Measurements from ENCODE around the gene SPATA6.

Gene SPATA6

GRCh38 chr1:48405940-48406339, 66.1 kb downstream of the SPATA6 start:
- Histone ChIP-seq H3K27ac (ENCODE audit: low read depth, low read length) (no peak overlapping the region), H3K27me3 (ENCODE audit: control insufficient read depth in 1 of 2, insufficient read depth in 2 of 2, low read length in 2 of 2) (no peaks in the 10 kb centered on the region), H3K4me1 (ENCODE audit: insufficient read depth, low read length) (no peaks in the 10 kb centered on the region), H3K9me3 (ENCODE audit: low read length) (no peaks in the 10 kb centered on the region), H3K36me3 (ENCODE audit: insufficient read depth, low read length) (no peaks in the 10 kb centered on the region), H3K9ac (ENCODE audit: low read length) (no peak overlapping the region), H3K4me3 (ENCODE audit: low read depth in 1 of 2, low read length in 2 of 2) (no peak overlapping the region)

- Histone ChIP-seq H3K9me3 (ENCODE audit: low read length) (no peaks in the 10 kb centered on the region), H3K27me3 (ENCODE audit: control insufficient read depth in 1 of 2, insufficient read depth in 2 of 2, low read length in 2 of 2) (no peaks in the 10 kb centered on the region), H3K4me1 (ENCODE audit: insufficient read depth, low read length) (no peaks in the 10 kb centered on the region), H3K9ac (ENCODE audit: low read length) (no peak overlapping the region), H3K4me3 (ENCODE audit: low read depth in 1 of 2, low read length in 2 of 2) (no peak overlapping the region), H3K36me3 (ENCODE audit: insufficient read depth, low read length) (no peaks in the 10 kb centered on the region), H3K27ac (ENCODE audit: low read depth, low read length) (no peak overlapping the region)
Observed at GRCh38 chr1:48405400-48405799, 66.6 kb downstream of the SPATA6 start.

DNA sequence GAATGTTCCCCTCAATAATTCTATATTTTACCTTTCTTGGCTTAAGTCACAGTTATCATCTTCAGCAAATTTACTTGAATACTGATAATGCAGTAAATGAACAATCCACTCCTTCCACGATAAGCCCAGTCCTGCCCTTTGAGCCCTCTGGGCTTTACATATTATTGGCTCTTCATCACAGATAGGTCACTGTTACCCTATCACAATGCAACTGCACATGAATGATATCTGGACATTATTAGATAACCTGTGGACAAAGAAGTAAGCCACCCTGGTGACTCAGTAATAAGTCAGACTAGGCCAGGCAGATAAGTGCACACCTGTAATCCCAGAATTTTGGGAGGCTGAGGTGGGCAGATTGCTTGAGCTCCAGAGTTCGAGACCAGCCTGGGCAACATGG, 69.4 kb downstream of the SPATA6 start:
- Histone ChIP-seq H3K4me1 (ENCODE audit: insufficient read depth, low read length) (no peaks in the 10 kb centered on the region), H3K36me3 (ENCODE audit: insufficient read depth, low read length) (no peaks in the 10 kb centered on the region), H3K27me3 (ENCODE audit: control insufficient read depth in 1 of 2, insufficient read depth in 2 of 2, low read length in 2 of 2) (no peaks in the 10 kb centered on the region), H3K4me3 (ENCODE audit: low read depth in 1 of 2, low read length in 2 of 2) (no peak overlapping the region), H3K9me3 (ENCODE audit: low read length) (no peaks in the 10 kb centered on the region), H3K27ac (ENCODE audit: low read depth, low read length) (no peak overlapping the region), H3K9ac (ENCODE audit: low read length) (no peak overlapping the region)

GRCh38 chr1:48396208-48396607, 75.8 kb downstream of the SPATA6 start:
- H3K27me3 ChIP-seq (ENCODE audit: control insufficient read depth in 1 of 2, insufficient read depth in 2 of 2, low read length in 2 of 2): no peaks in the 10 kb centered on the region
- H3K9ac ChIP-seq (ENCODE audit: low read length): no peak overlapping the region
- H3K4me3 ChIP-seq (ENCODE audit: low read depth in 1 of 2, low read length in 2 of 2): no peak overlapping the region
- H3K36me3 ChIP-seq (ENCODE audit: insufficient read depth, low read length): no peaks in the 10 kb centered on the region
- H3K9me3 ChIP-seq (ENCODE audit: low read length): no peaks in the 10 kb centered on the region
- H3K4me1 ChIP-seq (ENCODE audit: insufficient read depth, low read length): no peaks in the 10 kb centered on the region
- no peak overlapping the region for H3K27ac ChIP-seq (ENCODE audit: low read depth, low read length)

- Histone ChIP-seq H3K4me3 (ENCODE audit: low read depth in 1 of 2, low read length in 2 of 2) (no peak overlapping the region), H3K36me3 (ENCODE audit: insufficient read depth, low read length) (no peaks in the 10 kb centered on the region), H3K9me3 (ENCODE audit: low read length) (no peaks in the 10 kb centered on the region), H3K4me1 (ENCODE audit: insufficient read depth, low read length) (no peaks in the 10 kb centered on the region), H3K27me3 (ENCODE audit: control insufficient read depth in 1 of 2, insufficient read depth in 2 of 2, low read length in 2 of 2) (no peaks in the 10 kb centered on the region), H3K27ac (ENCODE audit: low read depth, low read length) (no peak overlapping the region), H3K9ac (ENCODE audit: low read length) (no peak overlapping the region)
Observed at GRCh38 chr1:48391926-48392325, 80.1 kb downstream of the SPATA6 start.

DNA sequence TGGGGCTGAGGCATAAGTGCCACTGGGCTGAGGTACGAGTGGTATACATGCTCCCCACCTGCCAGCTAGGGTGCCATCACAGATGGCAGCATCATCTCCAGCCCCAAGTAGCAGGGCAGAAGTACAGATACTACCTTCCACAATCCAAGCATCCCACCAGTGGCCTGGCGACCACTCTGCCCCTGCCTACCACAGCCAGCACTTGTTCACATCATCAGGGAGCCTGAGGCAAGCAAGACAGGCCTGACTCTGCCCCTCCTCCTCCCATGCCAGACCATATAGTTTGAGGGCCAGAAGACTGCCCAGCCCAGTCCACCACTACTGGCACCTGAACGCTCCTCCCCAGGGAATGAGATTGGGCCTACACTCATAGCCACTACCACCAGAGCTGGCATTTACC, 84.6 kb downstream of the SPATA6 start:
- H3K36me3 ChIP-seq (ENCODE audit: insufficient read depth, low read length): no peaks in the 10 kb centered on the region
- no peak overlapping the region for H3K27ac ChIP-seq (ENCODE audit: low read depth, low read length)
- no peak overlapping the region for H3K9ac ChIP-seq (ENCODE audit: low read length)
- no peak overlapping the region for H3K4me3 ChIP-seq (ENCODE audit: low read depth in 1 of 2, low read length in 2 of 2)
- no peaks in the 10 kb centered on the region for H3K4me1 ChIP-seq (ENCODE audit: insufficient read depth, low read length)
- no peaks in the 10 kb centered on the region for H3K27me3 ChIP-seq (ENCODE audit: control insufficient read depth in 1 of 2, insufficient read depth in 2 of 2, low read length in 2 of 2)
- no peaks in the 10 kb centered on the region for H3K9me3 ChIP-seq (ENCODE audit: low read length)

DNA sequence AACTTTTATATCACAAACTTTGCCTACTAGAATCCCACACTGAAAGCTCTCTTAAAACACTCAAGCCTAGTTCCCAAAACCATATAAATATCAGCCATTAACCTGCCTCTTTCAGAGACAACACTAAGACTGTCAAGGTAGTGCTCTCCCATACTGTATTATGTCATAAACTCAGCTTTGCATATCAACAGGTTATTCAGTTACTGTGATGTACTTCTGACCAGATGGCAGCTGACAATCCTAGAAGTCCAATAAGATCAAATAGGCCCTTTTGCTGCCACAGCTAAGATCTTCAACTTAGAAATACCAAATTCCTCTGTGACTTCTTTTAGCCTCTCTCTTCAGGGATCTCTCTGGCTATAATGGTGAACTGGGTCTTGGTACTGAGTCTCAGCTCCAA, 97.2 kb downstream of the SPATA6 start:
- Histone ChIP-seq H3K36me3 (ENCODE audit: insufficient read depth, low read length) (peaks cover 16% of the 10 kb centered on the region), H3K27me3 (ENCODE audit: control insufficient read depth in 1 of 2, insufficient read depth in 2 of 2, low read length in 2 of 2) (no peaks in the 10 kb centered on the region), H3K9ac (ENCODE audit: low read length) (no peak overlapping the region), H3K4me3 (ENCODE audit: low read depth in 1 of 2, low read length in 2 of 2) (no peak overlapping the region), H3K4me1 (ENCODE audit: insufficient read depth, low read length) (no peaks in the 10 kb centered on the region), H3K27ac (ENCODE audit: low read depth, low read length) (no peak overlapping the region), H3K9me3 (ENCODE audit: low read length) (no peaks in the 10 kb centered on the region)

DNA sequence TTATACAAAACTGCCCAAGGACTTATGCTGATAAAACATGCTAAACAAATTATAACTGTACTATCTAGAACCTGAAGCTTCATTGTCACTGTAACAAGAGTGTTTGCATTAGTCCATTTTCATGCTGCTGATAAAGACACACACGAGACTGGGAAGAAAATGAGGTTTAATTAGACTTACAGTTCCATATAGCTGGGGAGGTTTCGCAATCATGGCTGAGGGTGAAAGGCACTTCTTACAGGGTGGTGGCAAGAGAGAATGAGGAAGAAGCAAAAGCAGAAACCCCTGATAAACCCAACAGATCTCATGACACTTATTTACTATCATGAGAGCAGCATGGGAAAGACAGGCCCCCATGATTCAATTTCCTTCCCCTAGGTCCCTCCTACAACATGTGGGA, 100.4 kb downstream of the SPATA6 start:
- no peaks in the 10 kb centered on the region for H3K27me3 ChIP-seq (ENCODE audit: control insufficient read depth in 1 of 2, insufficient read depth in 2 of 2, low read length in 2 of 2)
- no peaks in the 10 kb centered on the region for H3K4me1 ChIP-seq (ENCODE audit: insufficient read depth, low read length)
- no peak overlapping the region for H3K9ac ChIP-seq (ENCODE audit: low read length)
- no peak overlapping the region for H3K4me3 ChIP-seq (ENCODE audit: low read depth in 1 of 2, low read length in 2 of 2)
- no peaks in the 10 kb centered on the region for H3K9me3 ChIP-seq (ENCODE audit: low read length)
- no peak overlapping the region for H3K27ac ChIP-seq (ENCODE audit: low read depth, low read length)
- no peaks in the 10 kb centered on the region for H3K36me3 ChIP-seq (ENCODE audit: insufficient read depth, low read length)

DNA sequence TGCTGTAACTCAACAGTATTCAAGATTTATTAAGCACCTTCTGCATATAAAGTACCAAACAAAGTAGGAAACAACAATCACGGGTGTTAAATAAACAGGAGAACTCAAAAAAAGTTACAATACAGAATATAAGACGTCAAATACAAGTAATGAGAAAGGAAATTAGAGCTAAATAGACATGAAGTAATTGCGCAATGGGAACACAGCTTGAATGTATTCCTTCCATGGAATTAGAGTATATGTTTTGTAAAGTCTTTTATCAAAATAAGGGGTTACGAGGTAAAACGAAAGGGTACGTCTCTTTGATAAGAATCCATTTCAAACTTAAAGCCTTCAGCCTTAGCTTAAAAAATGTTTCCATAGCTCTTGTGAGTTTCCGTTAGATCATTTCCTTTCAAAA, 109.1 kb downstream of the SPATA6 start:
- no peaks in the 10 kb centered on the region for H3K36me3 ChIP-seq (ENCODE audit: insufficient read depth, low read length)
- H3K27ac ChIP-seq (ENCODE audit: low read depth, low read length): no peak overlapping the region
- H3K9ac ChIP-seq (ENCODE audit: low read length): no peak overlapping the region
- no peak overlapping the region for H3K4me3 ChIP-seq (ENCODE audit: low read depth in 1 of 2, low read length in 2 of 2)
- no peaks in the 10 kb centered on the region for H3K27me3 ChIP-seq (ENCODE audit: control insufficient read depth in 1 of 2, insufficient read depth in 2 of 2, low read length in 2 of 2)
- no peaks in the 10 kb centered on the region for H3K4me1 ChIP-seq (ENCODE audit: insufficient read depth, low read length)
- H3K9me3 ChIP-seq (ENCODE audit: low read length): no peaks in the 10 kb centered on the region

DNA sequence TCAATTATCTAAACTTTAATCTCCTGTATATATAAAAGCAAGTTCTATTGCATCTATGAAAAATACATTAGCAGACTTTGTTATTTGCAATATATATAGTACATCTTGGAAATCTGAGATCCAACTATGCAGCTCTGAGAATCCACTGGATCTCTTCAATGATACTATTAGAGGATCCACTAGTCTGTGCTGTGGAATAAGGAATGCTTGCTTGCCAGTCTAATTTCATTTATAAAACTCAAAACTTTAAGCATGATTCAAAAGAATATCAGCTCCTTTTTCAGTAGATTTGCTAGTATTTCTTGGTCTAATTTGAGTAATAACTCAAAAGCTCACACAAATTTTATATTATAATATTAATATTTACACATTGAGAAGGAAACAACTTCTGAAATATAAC, 115.1 kb downstream of the SPATA6 start:
- no peaks in the 10 kb centered on the region for H3K27me3 ChIP-seq (ENCODE audit: control insufficient read depth in 1 of 2, insufficient read depth in 2 of 2, low read length in 2 of 2)
- no peaks in the 10 kb centered on the region for H3K36me3 ChIP-seq (ENCODE audit: insufficient read depth, low read length)
- H3K4me3 ChIP-seq (ENCODE audit: low read depth in 1 of 2, low read length in 2 of 2): no peak overlapping the region
- no peaks in the 10 kb centered on the region for H3K4me1 ChIP-seq (ENCODE audit: insufficient read depth, low read length)
- no peak overlapping the region for H3K27ac ChIP-seq (ENCODE audit: low read depth, low read length)
- no peaks in the 10 kb centered on the region for H3K9me3 ChIP-seq (ENCODE audit: low read length)
- H3K9ac ChIP-seq (ENCODE audit: low read length): no peak overlapping the region

DNA sequence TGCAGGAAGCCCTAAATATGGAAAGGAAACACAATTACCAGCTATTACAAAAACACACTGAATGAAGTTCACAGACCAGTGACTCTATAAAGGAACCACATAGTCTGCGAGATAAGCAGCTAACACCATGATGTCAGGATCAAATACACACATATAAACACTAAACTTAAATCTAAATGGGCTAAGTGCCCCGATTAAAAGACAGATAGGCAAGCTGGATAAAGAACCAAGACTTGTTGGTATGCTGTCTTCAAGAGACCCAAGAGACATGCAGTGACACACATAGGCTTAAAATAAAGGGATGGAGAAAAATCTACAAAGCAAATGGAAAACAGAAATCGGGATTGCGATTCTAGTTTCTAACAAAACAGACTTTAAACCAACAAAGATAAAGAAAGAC, 127.6 kb downstream of the SPATA6 start:
- peaks cover 5% of the 10 kb centered on the region for H3K36me3 ChIP-seq (ENCODE audit: insufficient read depth, low read length)
- H3K9me3 ChIP-seq (ENCODE audit: low read length): peaks cover 3% of the 10 kb centered on the region
- H3K9ac ChIP-seq (ENCODE audit: low read length): no peak overlapping the region
- no peaks in the 10 kb centered on the region for H3K4me1 ChIP-seq (ENCODE audit: insufficient read depth, low read length)
- H3K4me3 ChIP-seq (ENCODE audit: low read depth in 1 of 2, low read length in 2 of 2): no peak overlapping the region
- no peaks in the 10 kb centered on the region for H3K27me3 ChIP-seq (ENCODE audit: control insufficient read depth in 1 of 2, insufficient read depth in 2 of 2, low read length in 2 of 2)
- no peak overlapping the region for H3K27ac ChIP-seq (ENCODE audit: low read depth, low read length)

DNA sequence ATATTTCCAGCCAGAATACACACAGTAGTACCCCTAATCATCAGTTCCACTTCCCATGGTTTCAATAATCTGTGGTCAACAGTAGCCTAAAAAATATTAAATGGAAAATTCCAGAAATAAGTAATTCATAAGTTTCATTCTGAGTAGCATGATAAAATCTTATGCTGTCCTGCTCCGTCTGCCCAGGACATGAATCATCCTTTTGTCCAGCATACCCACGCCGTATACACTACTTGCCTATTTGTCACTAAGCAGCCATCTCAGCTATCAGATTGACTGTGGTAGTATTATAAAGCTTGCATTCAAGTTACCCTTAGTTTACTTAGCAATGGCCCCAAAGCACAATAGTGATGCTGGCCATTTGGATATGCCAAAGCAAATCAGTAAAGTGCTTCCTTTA, 130.8 kb downstream of the SPATA6 start:
- H3K36me3 ChIP-seq (ENCODE audit: insufficient read depth, low read length): peaks cover 5% of the 10 kb centered on the region
- no peaks in the 10 kb centered on the region for H3K27me3 ChIP-seq (ENCODE audit: control insufficient read depth in 1 of 2, insufficient read depth in 2 of 2, low read length in 2 of 2)
- no peak overlapping the region for H3K27ac ChIP-seq (ENCODE audit: low read depth, low read length)
- no peaks in the 10 kb centered on the region for H3K4me1 ChIP-seq (ENCODE audit: insufficient read depth, low read length)
- H3K9me3 ChIP-seq (ENCODE audit: low read length): no peaks in the 10 kb centered on the region
- no peak overlapping the region for H3K4me3 ChIP-seq (ENCODE audit: low read depth in 1 of 2, low read length in 2 of 2)
- H3K9ac ChIP-seq (ENCODE audit: low read length): no peak overlapping the region
